GM12878 (cell line): Measurements from ENCODE around the gene SNPH. TPM values are rescaled to one million over a fixed set of nuclear protein-coding genes. Genes with fewer than 3 reads are reported as not detected.
A peak's percentile ranks its signal among the peaks of the same experiment; 100 is the strongest.

Experiments
- ATAC-seq: fragments of 200-7000 bp; cut with Tn5 transposase; 3 replicates; pipeline ENCODE4 v1.9.1; 2020; ENCODE audit warnings: mild to moderate bottlenecking, moderate library complexity
- BruUV-seq: library from RNA; stranded (reverse); fragments of 400-500 nt; replicated peaks from 2 replicates; lab custom pipeline; 2021; lab: Mats Ljungman, UMichigan
- CTCF ChIA-PET: fragments of 300-600 bp; sonication (Branson Sonifier 250); formaldehyde crosslinking; extraction: SDS; loops from one replicate; lab custom pipeline; 2021; ENCODE audit warnings: inconsistent platforms; lab: Yijun Ruan, JAX
- POLR2A ChIA-PET: fragments of 350-600 bp; formaldehyde crosslinking; extraction: SDS; loops from one replicate; lab custom pipeline; 2021; ENCODE audit warnings: inconsistent platforms; lab: Charles Lee
- RAD21 ChIA-PET: fragments of 300-600 bp; sonication (Branson Sonifier 250); formaldehyde crosslinking; loops from one replicate; lab custom pipeline; 2023; ENCODE audit warnings: antibody characterized with exemption; ENCODE audit not compliant: unreplicated experiment; lab: Charles Lee
- SMC1A ChIA-PET: fragments of 300-600 bp; sonication (Branson Sonifier 250); formaldehyde crosslinking; loops from one replicate; lab custom pipeline; 2023; ENCODE audit not compliant: unreplicated experiment, uncharacterized antibody; lab: Charles Lee
- DNase-seq: peaks from one replicate; pipeline ENCODE4 v3.0.0-alpha.2; 2011; ENCODE audit warnings: low read depth, low spot score
- FAIRE-seq: peaks from 3 replicates; lab custom pipeline; 2011; peaks lifted over from hg19 to GRCh38; lab: Jason Lieb, UNC
- H2AFZ ChIP-seq: 2 replicates; pipeline ENCODE4 v1.6.0; 2011; ENCODE audit warnings: low read depth, low read length, control low read depth; ENCODE audit not compliant: control insufficient read depth
- H3K27ac ChIP-seq: 2 replicates; pipeline ENCODE4 v1.5.1; 2011; ENCODE audit warnings: control low read depth; ENCODE audit not compliant: control insufficient read depth, insufficient read depth
- H3K27me3 ChIP-seq, 2 experiments: replicated peaks in 1 of 2; 2 replicates each; pipeline versions ENCODE4 v1.6.0 to v1.6.1; 2011; ENCODE audit warnings: low read length in 1 of 2; ENCODE audit not compliant: control insufficient read depth in 2 of 2, insufficient read depth in 2 of 2
- H3K36me3 ChIP-seq, 2 experiments: 2 replicates each; pipeline ENCODE4 v1.5.1; 2011; ENCODE audit warnings: low read length in 1 of 2; ENCODE audit not compliant: control insufficient read depth in 2 of 2, insufficient read depth in 2 of 2
- H3K4me1 ChIP-seq: 2 replicates; pipeline ENCODE4 v1.6.1; 2011; ENCODE audit warnings: mild to moderate bottlenecking, low read length, moderate library complexity, mixed read lengths; ENCODE audit not compliant: control insufficient read depth, insufficient read depth
- H3K4me2 ChIP-seq: 2 replicates; pipeline ENCODE4 v1.6.0; 2011; ENCODE audit warnings: control low read depth; ENCODE audit not compliant: control insufficient read depth, insufficient read depth
- H3K4me3 ChIP-seq: fragments of 200-600 bp; sonication (generic); 2 replicates; pipeline ENCODE4 v1.5.1; 2016
- H3K79me2 ChIP-seq: 2 replicates; pipeline ENCODE4 v1.6.0; 2011; ENCODE audit warnings: low read length; ENCODE audit not compliant: control insufficient read depth, insufficient read depth
- H3K9ac ChIP-seq: 2 replicates; pipeline ENCODE4 v1.8.0; 2011; ENCODE audit warnings: low read length, control low read depth, mixed read lengths; ENCODE audit not compliant: control insufficient read depth, insufficient read depth
- H3K9me3 ChIP-seq: replicated peaks from 3 replicates; pipeline ENCODE4 v1.5.1; 2011; ENCODE audit warnings: mild to moderate bottlenecking, low read length; ENCODE audit not compliant: control insufficient read depth, insufficient read depth
- H4K20me1 ChIP-seq: 2 replicates; pipeline ENCODE4 v1.6.0; 2011; ENCODE audit not compliant: control insufficient read depth, insufficient read depth
- CTCF ChIP-seq, 3 experiments: IDR thresholded peaks in 2 of 3; conservative IDR thresholded peaks in 1 of 3; 2 replicates each; pipeline ENCODE4 v1.5.1; 2011; ENCODE audit warnings: low read depth in 3 of 3, low read length in 3 of 3, mild to moderate bottlenecking in 3 of 3, control low read depth in 2 of 3, moderate library complexity in 2 of 3, inconsistent platforms in 1 of 3, mixed read lengths in 1 of 3; ENCODE audit not compliant: control insufficient read depth in 2 of 3, insufficient read depth in 1 of 3; ENCODE audit errors: extremely low read depth in 1 of 3
- MEF2A ChIP-seq: IDR thresholded peaks from 2 replicates; pipeline ENCODE4 v1.6.1; 2011; ENCODE audit warnings: low read depth, mild to moderate bottlenecking, low read length, moderate library complexity; ENCODE audit not compliant: insufficient read depth
- SPI1 ChIP-seq: IDR thresholded peaks from 2 replicates; pipeline ENCODE4 v1.6.1; 2011; ENCODE audit warnings: low read depth, mild to moderate bottlenecking, low read length, moderate library complexity, borderline replicate concordance; ENCODE audit not compliant: insufficient read depth
- SREBF1 ChIP-seq: IDR thresholded peaks from 2 replicates; pipeline ENCODE4 v1.6.1; 2012; ENCODE audit warnings: mild to moderate bottlenecking, low read length
- ZNF24 ChIP-seq: fragments of 450-650 bp; IDR thresholded peaks from 2 replicates; pipeline ENCODE4 v1.6.1; 2017; ENCODE audit warnings: antibody characterized with exemption, mild to moderate bottlenecking
- WGBS: methylation state at CpG from one replicate; pipeline ENCODE4 v1.1.6; 2016; ENCODE audit warnings: low lambda C conversion rate; ENCODE audit not compliant: insufficient replicate concordance, insufficient coverage; ENCODE audit errors: missing lambda C conversion rate; 5-methylcytosine and 5-hydroxymethylcytosine counted together
- in situ Hi-C: fragments of 300-500 bp; cut with MboI; formaldehyde crosslinking; loops from 9 replicates; pipeline ENCODE4 v1.14.3; 2018; ENCODE audit warnings: mixed read lengths
- intact Hi-C: fragments of 100-400 bp; cut with micrococcal nuclease; formaldehyde crosslinking; loops from one replicate; pipeline ENCODE4 v1.14.2; 2022; ENCODE audit not compliant: unreplicated experiment
- polyA plus RNA-seq, 11 experiments: library from polyadenylated mRNA; depleted of rRNA in 4 of 11; unstranded in 6 of 11; stranded (reverse) in 5 of 11; fragments of >200 nt; fragmentation: Nextera tagmentation in 4 of 11; fragmentation: Illumina TruSeq in 1 of 11; extraction: Ambion mirVana in 4 of 11; extraction: Trizol in 1 of 11; gene quantifications; 1 replicate in 1 of 11; 2 replicates in 10 of 11; pipeline versions ENCODE4 v1.2.1 to v1.2.3, GENCODE V29; 2011 to 2016; ENCODE audit warnings: inconsistent platforms in 2 of 11, missing spikeins in 2 of 11, low read depth in 1 of 11
- total RNA-seq, 4 experiments: library from RNA; depleted of rRNA in 3 of 4; stranded (reverse); fragments of >200 nt in 3 of 4; fragmentation: Illumina TruSeq in 1 of 4; extraction: Trizol in 1 of 4; gene quantifications; 2 replicates each; pipeline versions ENCODE4 v1.2.1 to v1.2.3, GENCODE V29; 2013 to 2021

The SNPH gene
- total and polyA plus RNA-seq, 10 of the 15 experiments (the other 5 are each of a cell fraction or from before 2014, with no cell fraction given), result 0.02 to 0.45 (median 0.34) TPM; not detected in 2

DNA sequence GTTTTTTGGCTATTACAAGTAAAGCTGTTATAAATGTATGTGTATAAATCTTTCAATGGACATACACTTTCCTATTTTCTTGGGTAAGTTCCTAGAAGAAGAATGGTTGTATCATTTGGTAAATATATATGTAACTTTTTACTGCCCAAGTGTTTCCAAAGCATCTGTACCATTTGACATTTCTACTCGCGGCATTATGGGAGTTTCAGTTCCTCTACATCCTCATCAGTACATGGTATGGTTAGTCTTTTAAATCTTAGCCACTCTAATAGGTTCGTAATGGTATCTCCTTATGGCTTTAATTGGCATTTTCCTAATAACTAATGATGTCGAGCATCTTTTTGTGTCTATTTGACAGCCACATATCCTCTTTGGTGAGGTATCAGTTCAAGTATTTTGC is 12.9 kb downstream of the SNPH start:
- POLR2A ChIA-PET, result no interaction called here
- RAD21 ChIA-PET, result no interaction called here
- SMC1A ChIA-PET, result no interaction called here

DNA sequence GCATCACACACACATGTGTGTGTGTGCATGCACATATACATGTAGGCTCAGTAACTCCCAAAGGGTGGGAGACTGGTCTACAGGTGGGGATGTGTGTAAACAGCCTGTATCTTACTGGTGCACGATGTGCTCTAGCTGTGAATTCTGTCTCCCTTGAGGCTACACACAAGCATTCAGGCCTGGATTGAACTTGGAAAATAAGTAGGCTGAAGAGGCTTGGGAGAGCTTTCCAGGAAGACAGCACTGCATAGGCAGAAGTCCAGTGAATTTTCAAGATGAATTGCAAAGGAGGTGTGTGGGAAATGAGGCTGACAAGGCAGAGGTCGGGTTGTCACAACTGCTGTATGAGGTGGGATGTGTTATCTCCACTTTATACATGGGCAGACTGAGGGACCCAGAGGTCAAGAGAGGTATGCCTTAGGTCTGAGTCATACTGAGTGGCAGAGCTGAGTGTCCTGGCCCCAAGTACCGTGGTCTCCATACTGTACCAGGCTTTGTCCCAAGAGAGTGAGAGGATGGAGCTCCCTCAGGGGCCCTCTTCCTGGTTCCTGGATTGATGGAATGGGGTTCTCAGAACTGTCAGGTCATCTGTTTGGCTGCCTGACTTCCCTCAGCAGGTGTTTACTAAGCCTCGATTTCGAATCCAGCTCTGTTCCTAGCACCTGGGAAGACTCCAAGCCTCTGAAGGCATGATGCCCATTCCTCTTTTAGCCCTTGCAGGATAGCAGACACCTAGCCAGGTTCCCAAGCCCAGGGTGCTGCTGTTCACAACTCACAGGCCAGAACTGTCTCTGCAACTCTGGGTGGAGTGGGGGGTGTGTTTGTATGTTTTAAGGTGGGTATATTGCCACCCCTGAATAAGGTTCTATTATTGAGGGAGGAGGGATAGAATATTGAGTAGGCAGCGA is 14.4 kb downstream of the SNPH start:
- TF ChIP-seq CTCF (IDR thresholded peaks at IDR 0.05 in 2 of 3, conservative IDR thresholded peaks at IDR 0.05 in 1 of 3; ENCODE audit: control insufficient read depth in 2 of 3, extremely low read depth in 1 of 3, insufficient read depth in 1 of 3, low read depth in 3 of 3, low read length in 3 of 3) (no peak), SREBF1 (no peak), MEF2A (no peak)
- SMC1A ChIA-PET, result no interaction called here
- no peak overlapping the region for H2AFZ ChIP-seq
- DNase-seq (no peak), FAIRE-seq (no peak), ATAC-seq (no peak)
- no peak overlapping the region for H3K9ac ChIP-seq
- H3K4me2 ChIP-seq, result no peak overlapping the region
- H3K27ac ChIP-seq, result no peak overlapping the region
- in situ Hi-C loops (no loop called here), intact Hi-C loops (no loop called here)
- H3K79me2 ChIP-seq, result no peaks in the 10 kb centered on the region
- no peaks in the 10 kb centered on the region; a peak in 3 of 4 replicates for H3K27me3 ChIP-seq
- H3K36me3 ChIP-seq, result no peaks in the 10 kb centered on the region; a peak in 1 of 4 replicates
- no peaks in the 10 kb centered on the region; the same call in 2 of the 3 replicates for H3K9me3 ChIP-seq
- CTCF ChIA-PET, result interaction anchor here (1.6 kb wide), 1 partner anchor 10 kb away, joined by 3 read pairs; no protein-coding TSS in a partner anchor
- H3K4me1 ChIP-seq, result no peaks in the 10 kb centered on the region
- no TSS peak for BruUV-seq
- H4K20me1 ChIP-seq, result no peaks in the 10 kb centered on the region
- H3K4me3 ChIP-seq, result no peak overlapping the region
- POLR2A ChIA-PET, result no interaction called here
- 7% methylated on average over 6 of the region's 6 CpGs for whole genome bisulfite sequencing
- RAD21 ChIA-PET, result no interaction called here

More for the DNA sequence above, 12.9 kb downstream of the SNPH start:
- Histone ChIP-seq H3K79me2 (no peaks in the 10 kb centered on the region), H3K4me1 (no peaks in the 10 kb centered on the region), H3K27ac (no peak overlapping the region), H3K4me3 (no peak overlapping the region), H3K27me3 (no peaks in the 10 kb centered on the region; a peak in 2 of 4 replicates), H3K9ac (no peak overlapping the region), H3K36me3 (no peaks in the 10 kb centered on the region; a peak in 1 of 4 replicates), H3K4me2 (no peak overlapping the region), H3K9me3 (no peaks in the 10 kb centered on the region; the same call in 2 of the 3 replicates), H4K20me1 (no peaks in the 10 kb centered on the region), H2AFZ (no peak overlapping the region)
- intact Hi-C loops (no loop called here), in situ Hi-C loops (no loop called here)
- CTCF ChIA-PET, result no interaction called here
- no peak for FAIRE-seq
- no peak for DNase-seq
- TF ChIP-seq SPI1 (peak; percentile 64; the same call in 1 of the 2 replicates), ZNF24 (no peak)
- WGBS, result 21% methylated on average over 4 of the region's 4 CpGs
- no TSS peak for BruUV-seq
- ATAC-seq, result no peak
